Brain pericyte (primary cell): ENCODE data around the gene PTDSS2.
"Not testable (repeated sequence)": the region's sequence is repeated elsewhere in the genome, so short reads cannot be mapped to it uniquely, and the experiment has no call there.

Source experiments
- DNase-seq: peaks from one replicate; pipeline ENCODE4 v3.0.0-alpha.2; 2012; ENCODE audit warnings: low read depth, low spot score

The PTDSS2 gene

GRCh38 chr11:504994-505344 lies 54.9 kb downstream of the PTDSS2 start:
- no peak for DNase-seq

GRCh38 chr11:506238-506994 lies 56.3 kb downstream of the PTDSS2 start:
- peak; percentile 89 for DNase-seq

- DNase-seq, result peak; percentile 77
These were observed 57.1 kb downstream of the PTDSS2 start, which contains the start of gene RNH1 for GRCh38 chr11:506995-507726. TSS of gene RNH1 (minus strand) at chr11:507242. CDS start at chr11:502162, 5,080 bp downstream.

- no peak for DNase-seq
These were observed 57.8 kb downstream of the PTDSS2 start for GRCh38 chr11:507727-508515.

GRCh38 chr11:508956-509355 lies 58.9 kb downstream of the PTDSS2 start:
- DNase-seq, result no peak

- DNase-seq, result no peak
These were observed 62.9 kb downstream of the PTDSS2 start for GRCh38 chr11:512761-513595.

- no peak for DNase-seq
These were observed 64.5 kb downstream of the PTDSS2 start for GRCh38 chr11:514606-515005.

- no peak for DNase-seq
These were observed 65.1 kb downstream of the PTDSS2 start for GRCh38 chr11:515131-515530.

- no peak for DNase-seq
These were observed 66.3 kb downstream of the PTDSS2 start for GRCh38 chr11:516400-516799.

- DNase-seq, result not testable (repeated sequence)
These were observed 67.0 kb downstream of the PTDSS2 start for GRCh38 chr11:516918-517685.

GRCh38 chr11:518463-519202 lies 68.6 kb downstream of the PTDSS2 start:
- DNase-seq, result peak; percentile 66

GRCh38 chr11:520428-521176 lies 70.5 kb downstream of the PTDSS2 start:
- no peak for DNase-seq

- no peak for DNase-seq
These were observed 71.2 kb downstream of the PTDSS2 start for GRCh38 chr11:521177-521688.

- DNase-seq, result no peak
These were observed 76.1 kb downstream of the PTDSS2 start for GRCh38 chr11:526192-526591.

- no peak for DNase-seq
These were observed 78.2 kb downstream of the PTDSS2 start for GRCh38 chr11:528166-528814.

- no peak for DNase-seq
These were observed 79.0 kb downstream of the PTDSS2 start for GRCh38 chr11:528815-529727.

GRCh38 chr11:529728-530411 lies 79.8 kb downstream of the PTDSS2 start:
- no peak for DNase-seq
